ENCODE results near the gene NCSTN. TPM values are rescaled to one million over a fixed set of nuclear protein-coding genes. Genes with fewer than 3 reads are reported as not detected.

NCSTN gene
- total and polyA plus RNA-seq, 9 of the 15 experiments (the other 6 are each of a cell fraction or from before 2014, with no cell fraction given) = 21.3 to 91.1 (median 57.9) TPM

DNA sequence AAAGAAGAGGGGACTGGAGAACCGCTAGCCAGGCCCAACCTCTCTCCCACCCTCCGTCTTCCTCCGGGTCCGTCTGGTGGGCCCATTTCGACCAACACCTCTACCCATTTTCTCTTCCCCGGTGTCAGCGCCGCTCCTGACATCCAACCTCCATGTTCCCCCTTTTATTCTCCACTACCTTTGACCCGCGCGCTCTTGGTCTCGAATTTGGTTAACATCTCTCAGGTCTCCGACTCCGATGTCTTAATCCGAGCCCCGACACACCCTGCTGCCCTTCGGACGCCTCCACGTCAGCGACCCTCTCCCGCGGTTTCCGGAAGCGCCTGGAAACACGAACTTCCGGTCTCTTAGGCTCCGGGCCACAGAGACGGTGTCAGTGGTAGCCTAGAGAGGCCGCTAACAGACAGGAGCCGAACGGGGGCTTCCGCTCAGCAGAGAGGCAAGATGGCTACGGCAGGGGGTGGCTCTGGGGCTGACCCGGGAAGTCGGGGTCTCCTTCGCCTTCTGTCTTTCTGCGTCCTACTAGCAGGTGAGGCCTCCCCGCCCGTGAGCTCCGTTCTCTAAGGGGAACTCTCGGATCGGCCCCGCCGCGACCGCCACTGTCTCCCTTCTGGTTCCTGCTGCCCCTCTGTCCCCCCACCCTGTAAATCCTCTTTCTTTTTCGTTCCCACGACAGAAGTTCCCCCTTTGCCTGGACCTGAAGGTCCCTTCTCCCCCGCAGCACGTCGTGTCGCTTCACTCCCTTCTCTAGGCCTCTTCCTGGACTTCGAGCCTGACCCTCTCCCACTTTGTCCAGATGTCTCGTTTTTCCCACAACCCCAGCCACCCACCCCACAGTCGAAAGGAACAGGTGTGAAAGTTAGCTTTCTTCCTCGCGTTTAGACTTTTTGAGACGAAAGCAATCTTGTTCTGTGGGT is at the start of gene NCSTN, which contains the start of gene COPA (continued):
- TF ChIP-seq, protein P1, sequence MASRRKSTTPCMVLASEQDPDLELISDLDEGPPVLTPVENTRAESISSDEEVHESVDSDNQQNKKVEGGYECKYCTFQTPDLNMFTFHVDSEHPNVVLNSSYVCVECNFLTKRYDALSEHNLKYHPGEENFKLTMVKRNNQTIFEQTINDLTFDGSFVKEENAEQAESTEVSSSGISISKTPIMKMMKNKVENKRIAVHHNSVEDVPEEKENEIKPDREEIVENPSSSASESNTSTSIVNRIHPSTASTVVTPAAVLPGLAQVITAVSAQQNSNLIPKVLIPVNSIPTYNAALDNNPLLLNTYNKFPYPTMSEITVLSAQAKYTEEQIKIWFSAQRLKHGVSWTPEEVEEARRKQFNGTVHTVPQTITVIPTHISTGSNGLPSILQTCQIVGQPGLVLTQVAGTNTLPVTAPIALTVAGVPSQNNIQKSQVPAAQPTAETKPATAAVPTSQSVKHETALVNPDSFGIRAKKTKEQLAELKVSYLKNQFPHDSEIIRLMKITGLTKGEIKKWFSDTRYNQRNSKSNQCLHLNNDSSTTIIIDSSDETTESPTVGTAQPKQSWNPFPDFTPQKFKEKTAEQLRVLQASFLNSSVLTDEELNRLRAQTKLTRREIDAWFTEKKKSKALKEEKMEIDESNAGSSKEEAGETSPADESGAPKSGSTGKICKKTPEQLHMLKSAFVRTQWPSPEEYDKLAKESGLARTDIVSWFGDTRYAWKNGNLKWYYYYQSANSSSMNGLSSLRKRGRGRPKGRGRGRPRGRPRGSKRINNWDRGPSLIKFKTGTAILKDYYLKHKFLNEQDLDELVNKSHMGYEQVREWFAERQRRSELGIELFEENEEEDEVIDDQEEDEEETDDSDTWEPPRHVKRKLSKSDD (conservative IDR thresholded peaks at IDR 0.05; ENCODE audit: low read length) = no peak
- TF ChIP-seq FOXM1 (IDR thresholded peaks at IDR 0.05; ENCODE audit: low read depth) (no peak), FOXM1 (CRISPR knock-in tag; IDR thresholded peaks at IDR 0.05; ENCODE audit: low read depth) (0 out of 2 replicates have a peak, but pooled peaks have one; percentile 12), PHB (CRISPR knock-in tag; IDR thresholded peaks at IDR 0.05) (no peak), XRCC4 (IDR thresholded peaks at IDR 0.05; ENCODE audit: extremely low read depth, insufficient read depth, insufficient read length) (no peak), ZFP1 (CRISPR knock-in tag; IDR thresholded peaks at IDR 0.05) (no peak), CBFA2T2 (conservative IDR thresholded peaks at IDR 0.05) (no peak), HDAC8 (tag; IDR thresholded peaks at IDR 0.05) (no peak), ZNF785 (CRISPR knock-in tag; IDR thresholded peaks at IDR 0.05) (no peak), ELF1 (tag; IDR thresholded peaks at IDR 0.05) (peak; percentile 96), JUND (IDR thresholded peaks at IDR 0.05; ENCODE audit: borderline replicate concordance, low read depth, low read length) (peak; percentile 56), JUND (tag; IDR thresholded peaks at IDR 0.05; ENCODE audit: borderline replicate concordance, low read depth, low read length) (peak; percentile 9; the same call in 1 of the 3 replicates), ZNF133 (CRISPR knock-in tag; IDR thresholded peaks at IDR 0.05) (no peak), ZNF780A (CRISPR knock-in tag; IDR thresholded peaks at IDR 0.05) (no peak), SP1 (CRISPR knock-in tag; IDR thresholded peaks at IDR 0.05) (peak; percentile 60; the same call in 1 of the 2 replicates)
- TF ChIP-seq, protein P2, sequence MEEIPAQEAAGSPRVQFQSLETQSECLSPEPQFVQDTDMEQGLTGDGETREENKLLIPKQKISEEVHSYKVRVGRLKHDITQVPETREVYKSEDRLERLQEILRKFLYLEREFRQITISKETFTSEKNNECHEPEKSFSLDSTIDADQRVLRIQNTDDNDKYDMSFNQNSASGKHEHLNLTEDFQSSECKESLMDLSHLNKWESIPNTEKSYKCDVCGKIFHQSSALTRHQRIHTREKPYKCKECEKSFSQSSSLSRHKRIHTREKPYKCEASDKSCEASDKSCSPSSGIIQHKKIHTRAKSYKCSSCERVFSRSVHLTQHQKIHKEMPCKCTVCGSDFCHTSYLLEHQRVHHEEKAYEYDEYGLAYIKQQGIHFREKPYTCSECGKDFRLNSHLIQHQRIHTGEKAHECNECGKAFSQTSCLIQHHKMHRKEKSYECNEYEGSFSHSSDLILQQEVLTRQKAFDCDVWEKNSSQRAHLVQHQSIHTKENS (CRISPR knock-in tag; IDR thresholded peaks at IDR 0.05) = no peak
- TF ChIP-seq, protein P3, sequence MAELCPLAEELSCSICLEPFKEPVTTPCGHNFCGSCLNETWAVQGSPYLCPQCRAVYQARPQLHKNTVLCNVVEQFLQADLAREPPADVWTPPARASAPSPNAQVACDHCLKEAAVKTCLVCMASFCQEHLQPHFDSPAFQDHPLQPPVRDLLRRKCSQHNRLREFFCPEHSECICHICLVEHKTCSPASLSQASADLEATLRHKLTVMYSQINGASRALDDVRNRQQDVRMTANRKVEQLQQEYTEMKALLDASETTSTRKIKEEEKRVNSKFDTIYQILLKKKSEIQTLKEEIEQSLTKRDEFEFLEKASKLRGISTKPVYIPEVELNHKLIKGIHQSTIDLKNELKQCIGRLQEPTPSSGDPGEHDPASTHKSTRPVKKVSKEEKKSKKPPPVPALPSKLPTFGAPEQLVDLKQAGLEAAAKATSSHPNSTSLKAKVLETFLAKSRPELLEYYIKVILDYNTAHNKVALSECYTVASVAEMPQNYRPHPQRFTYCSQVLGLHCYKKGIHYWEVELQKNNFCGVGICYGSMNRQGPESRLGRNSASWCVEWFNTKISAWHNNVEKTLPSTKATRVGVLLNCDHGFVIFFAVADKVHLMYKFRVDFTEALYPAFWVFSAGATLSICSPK (IDR thresholded peaks at IDR 0.05; ENCODE audit: borderline replicate concordance) = no peak
- TF ChIP-seq, protein P4, sequence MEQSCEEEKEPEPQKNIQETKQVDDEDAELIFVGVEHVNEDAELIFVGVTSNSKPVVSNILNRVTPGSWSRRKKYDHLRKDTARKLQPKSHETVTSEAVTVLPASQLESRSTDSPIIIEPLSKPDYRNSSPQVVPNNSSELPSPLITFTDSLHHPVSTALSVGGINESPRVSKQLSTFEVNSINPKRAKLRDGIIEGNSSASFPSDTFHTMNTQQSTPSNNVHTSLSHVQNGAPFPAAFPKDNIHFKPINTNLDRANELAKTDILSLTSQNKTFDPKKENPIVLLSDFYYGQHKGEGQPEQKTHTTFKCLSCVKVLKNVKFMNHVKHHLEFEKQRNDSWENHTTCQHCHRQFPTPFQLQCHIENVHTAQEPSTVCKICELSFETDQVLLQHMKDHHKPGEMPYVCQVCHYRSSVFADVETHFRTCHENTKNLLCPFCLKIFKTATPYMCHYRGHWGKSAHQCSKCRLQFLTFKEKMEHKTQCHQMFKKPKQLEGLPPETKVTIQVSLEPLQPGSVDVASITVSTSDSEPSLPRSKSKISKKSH (CRISPR knock-in tag; IDR thresholded peaks at IDR 0.05) = no peak
- TF ChIP-seq, protein P5, sequence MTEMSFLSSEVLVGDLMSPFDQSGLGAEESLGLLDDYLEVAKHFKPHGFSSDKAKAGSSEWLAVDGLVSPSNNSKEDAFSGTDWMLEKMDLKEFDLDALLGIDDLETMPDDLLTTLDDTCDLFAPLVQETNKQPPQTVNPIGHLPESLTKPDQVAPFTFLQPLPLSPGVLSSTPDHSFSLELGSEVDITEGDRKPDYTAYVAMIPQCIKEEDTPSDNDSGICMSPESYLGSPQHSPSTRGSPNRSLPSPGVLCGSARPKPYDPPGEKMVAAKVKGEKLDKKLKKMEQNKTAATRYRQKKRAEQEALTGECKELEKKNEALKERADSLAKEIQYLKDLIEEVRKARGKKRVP (CRISPR knock-in tag; IDR thresholded peaks at IDR 0.05) = no peak
